Spleen (tissue), 11 donors: ENCODE results near the gene TMEM236. TPM values are rescaled to one million over a fixed set of nuclear protein-coding genes. Genes with fewer than 3 reads are reported as not detected.

Experiments
- DNase-seq: peaks from one replicate; pipeline ENCODE4 v3.0.0-alpha.2; 2020
- H3K27ac ChIP-seq, 8 donors: fragments of 200-600 bp; sonication (generic) in 7 of 8; 1 replicate in 4 of 8; 2 replicates in 4 of 8; pipeline versions ENCODE4 v1.5.0 to v1.8.0; 2016 to 2021; ENCODE audit warnings: inconsistent platforms in 4 of 8, mild to moderate bottlenecking in 4 of 8, moderate library complexity in 1 of 8
- H3K27me3 ChIP-seq, 7 donors: fragments of 200-600 bp; sonication (generic) in 6 of 7; replicated peaks in 1 of 7; 1 replicate in 4 of 7; 2 replicates in 3 of 7; pipeline versions ENCODE4 v1.5.0 to v1.8.0; 2016 to 2021; ENCODE audit warnings: inconsistent platforms in 3 of 7, mild to moderate bottlenecking in 1 of 7
- H3K36me3 ChIP-seq, 6 donors: fragments of 200-600 bp; sonication (generic) in 5 of 6; 1 replicate in 4 of 6; 2 replicates in 2 of 6; pipeline versions ENCODE4 v1.5.0 to v1.8.0; 2016 to 2021; ENCODE audit warnings: inconsistent platforms in 2 of 6
- H3K4me1 ChIP-seq, 6 donors: fragments of 200-600 bp; sonication (generic) in 5 of 6; 1 replicate in 3 of 6; 2 replicates in 3 of 6; pipeline versions ENCODE4 v1.5.0 to v1.8.0; 2016 to 2021; ENCODE audit warnings: inconsistent platforms in 3 of 6
- H3K4me3 ChIP-seq, 8 donors: fragments of 200-600 bp; sonication (generic) in 7 of 8; 1 replicate in 4 of 8; 2 replicates in 4 of 8; pipeline versions ENCODE4 v1.5.0 to v1.8.0; 2016 to 2021; ENCODE audit warnings: inconsistent platforms in 4 of 8, mild to moderate bottlenecking in 4 of 8, moderate library complexity in 2 of 8
- H3K9me3 ChIP-seq, 8 donors: fragments of 200-600 bp; sonication (generic) in 7 of 8; 1 replicate in 4 of 8; 2 replicates in 4 of 8; pipeline versions ENCODE4 v1.5.0 to v1.8.0; 2016 to 2021; ENCODE audit warnings: inconsistent platforms in 4 of 8
- POLR2A ChIP-seq, 3 donors: fragments of 450-650 bp; IDR thresholded peaks; one replicate each; pipeline ENCODE4 v1.5.1; 2017; ENCODE audit warnings: antibody characterized with exemption in 3 of 3, mild to moderate bottlenecking in 1 of 3
- POLR2AphosphoS5 ChIP-seq, 3 donors: sonication (generic); formaldehyde crosslinking; IDR thresholded peaks; one replicate each; pipeline ENCODE4 v1.5.1; 2017; ENCODE audit warnings: antibody characterized with exemption in 3 of 3
- WGBS, 5 donors: extraction: QIAGEN DNeasy Blood & Tissue Kit in 3 of 5; methylation state at CpG; one replicate each; pipeline versions ENCODE4 v1.1.5 to v1.1.7; 2013 to 2018; 5-methylcytosine and 5-hydroxymethylcytosine counted together
- intact Hi-C: fragments of 100-400 bp; cut with DNase I; formaldehyde crosslinking; loops from one replicate; pipeline ENCODE4 v1.15.0; 2023; ENCODE audit warnings: low total_unique reads
- polyA plus RNA-seq, 3 donors: library from polyadenylated mRNA; stranded (reverse); fragments of 200-250 nt; gene quantifications; one replicate each; pipeline ENCODE4 v1.2.1, GENCODE V29; 2013
- total RNA-seq, 7 donors: library from RNA; depleted of rRNA in 3 of 7; stranded (reverse); fragments of >200 nt in 3 of 7; fragmentation: NEBNext Ultra II Directional in 4 of 7; extraction: Animal tissue kit (Norgen Biotek cat#: 25700) in 4 of 7; gene quantifications; one replicate each; pipeline versions ENCODE4 v1.1.0 to v1.2.1, GENCODE V29; 2016 to 2021
- TF ChIP-seq, protein P1 (sequence below), 11 experiments: fragments of 200-600 bp in 7 of 11; fragments of 450-650 bp in 4 of 11; sonication (generic) in 4 of 11; IDR thresholded peaks in 8 of 11; conservative IDR thresholded peaks in 3 of 11; 1 replicate in 7 of 11; 2 replicates in 4 of 11; pipeline versions ENCODE4 v1.4.0 to v1.8.0; 2016 to 2021; ENCODE audit warnings: antibody characterized with exemption in 11 of 11, inconsistent platforms in 4 of 11, mild to moderate bottlenecking in 1 of 11
- donor health status: healthy with polysubstance abuse.
- donor health status: DM: no; HTN: no; CAD: no; lungs with moderate emphysema.
- donor health status: DM: no; HTN: no; CAD: no.
- donor health status: Bipolar disorder and iron deficiency.
- donor health status: healthy.
- donor health status: DM: no; HTN: no; CAD: no.
- donor health status: DM: yes; HTN: yes; CAD: no.

Gene TMEM236
- total and polyA plus RNA-seq, 10 donors: 0.09 to 1.9 (median 0.62) TPM

- H3K4me1 ChIP-seq: peaks cover 0 to 7% (median 0%) of the 10 kb centered on the region in 6 donors
- no peak for DNase-seq
- no peak overlapping the region for H3K4me3 ChIP-seq
- H3K27ac ChIP-seq: no peak overlapping the region
- no peaks in the 10 kb centered on the region for H3K27me3 ChIP-seq
- H3K36me3 ChIP-seq: no peaks in the 10 kb centered on the region
- no peaks in the 10 kb centered on the region for H3K9me3 ChIP-seq
- 79 to 95% (median 81%) methylated on average over 6 of the region's 6 CpGs for WGBS, 5 donors
- intact Hi-C loops: no loop called here
- TF ChIP-seq, protein P1, sequence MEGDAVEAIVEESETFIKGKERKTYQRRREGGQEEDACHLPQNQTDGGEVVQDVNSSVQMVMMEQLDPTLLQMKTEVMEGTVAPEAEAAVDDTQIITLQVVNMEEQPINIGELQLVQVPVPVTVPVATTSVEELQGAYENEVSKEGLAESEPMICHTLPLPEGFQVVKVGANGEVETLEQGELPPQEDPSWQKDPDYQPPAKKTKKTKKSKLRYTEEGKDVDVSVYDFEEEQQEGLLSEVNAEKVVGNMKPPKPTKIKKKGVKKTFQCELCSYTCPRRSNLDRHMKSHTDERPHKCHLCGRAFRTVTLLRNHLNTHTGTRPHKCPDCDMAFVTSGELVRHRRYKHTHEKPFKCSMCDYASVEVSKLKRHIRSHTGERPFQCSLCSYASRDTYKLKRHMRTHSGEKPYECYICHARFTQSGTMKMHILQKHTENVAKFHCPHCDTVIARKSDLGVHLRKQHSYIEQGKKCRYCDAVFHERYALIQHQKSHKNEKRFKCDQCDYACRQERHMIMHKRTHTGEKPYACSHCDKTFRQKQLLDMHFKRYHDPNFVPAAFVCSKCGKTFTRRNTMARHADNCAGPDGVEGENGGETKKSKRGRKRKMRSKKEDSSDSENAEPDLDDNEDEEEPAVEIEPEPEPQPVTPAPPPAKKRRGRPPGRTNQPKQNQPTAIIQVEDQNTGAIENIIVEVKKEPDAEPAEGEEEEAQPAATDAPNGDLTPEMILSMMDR (IDR thresholded peaks at IDR 0.05 in 8 of 11, conservative IDR thresholded peaks at IDR 0.05 in 3 of 11): no peak
- TF ChIP-seq POLR2AphosphoS5 (IDR thresholded peaks at IDR 0.05) (no peak), POLR2A (IDR thresholded peaks at IDR 0.05) (no peak)
These were observed 42.0 kb downstream of the TMEM236 start for GRCh38 chr10:17793823-17794644.

GRCh38 chr10:17795083-17795482 is 43.1 kb downstream of the TMEM236 start:
- H3K27me3 ChIP-seq: no peaks in the 10 kb centered on the region
- H3K9me3 ChIP-seq: no peaks in the 10 kb centered on the region
- TF ChIP-seq, protein P1 (IDR thresholded peaks at IDR 0.05 in 8 of 11, conservative IDR thresholded peaks at IDR 0.05 in 3 of 11): no peak
- TF ChIP-seq POLR2AphosphoS5 (IDR thresholded peaks at IDR 0.05): no peak
- no peak for TF ChIP-seq POLR2A (IDR thresholded peaks at IDR 0.05)
- no peaks in the 10 kb centered on the region for H3K36me3 ChIP-seq
- peaks cover 0 to 7% (median 0%) of the 10 kb centered on the region in 6 donors for H3K4me1 ChIP-seq
- DNase-seq: no peak
- no peak overlapping the region for H3K4me3 ChIP-seq
- 83 to 97% (median 91%) methylated on average over 4 of the region's 4 CpGs for WGBS, 5 donors
- intact Hi-C loops: no loop called here
- no peak overlapping the region for H3K27ac ChIP-seq

DNA sequence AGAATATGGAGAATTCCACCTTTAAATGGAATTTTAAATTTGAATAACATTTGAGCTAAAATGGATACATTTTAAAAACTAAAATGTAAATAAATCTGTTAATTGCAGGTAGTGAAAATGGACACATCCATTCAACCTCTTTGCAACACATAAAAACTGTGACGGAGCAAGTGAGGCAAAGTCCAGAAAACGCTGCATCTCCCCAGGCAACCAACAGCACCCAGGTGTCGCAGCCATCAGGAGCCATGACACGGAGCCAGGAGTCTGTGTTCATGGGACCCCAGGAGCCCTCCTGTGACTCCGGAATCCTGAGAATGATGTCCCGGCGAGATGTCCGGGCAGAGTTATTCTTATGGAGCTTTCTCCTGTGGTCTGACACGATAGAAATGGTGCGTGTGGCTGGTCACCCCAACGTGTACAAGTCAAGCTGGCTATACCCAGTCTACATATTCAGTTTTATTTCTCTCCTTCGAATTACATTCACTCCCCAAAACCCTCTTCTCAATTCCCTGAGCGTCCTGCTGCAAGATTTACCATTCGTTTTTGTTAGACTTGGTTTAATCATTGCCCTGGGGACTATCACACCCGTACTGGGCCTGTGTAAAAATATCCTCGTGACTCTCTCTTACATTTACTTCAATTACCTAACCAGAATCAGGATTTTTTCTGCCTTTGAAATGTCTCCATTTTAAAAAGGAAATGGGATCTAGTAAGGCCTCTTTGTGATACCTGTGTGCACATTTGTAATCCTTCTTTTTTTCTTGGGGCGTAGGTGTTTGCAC is 44.0 kb downstream of the TMEM236 start:
- Histone ChIP-seq H3K27me3 (no peaks in the 10 kb centered on the region), H3K9me3 (no peaks in the 10 kb centered on the region), H3K4me3 (no peak overlapping the region), H3K27ac (no peak overlapping the region), H3K36me3 (no peaks in the 10 kb centered on the region), H3K4me1 (peaks cover 0 to 7% (median 0%) of the 10 kb centered on the region in 6 donors)
- no peak for TF ChIP-seq POLR2AphosphoS5 (IDR thresholded peaks at IDR 0.05)
- TF ChIP-seq, protein P1 (IDR thresholded peaks at IDR 0.05 in 8 of 11, conservative IDR thresholded peaks at IDR 0.05 in 3 of 11): no peak
- no peak for TF ChIP-seq POLR2A (IDR thresholded peaks at IDR 0.05)
- no peak for DNase-seq
- 82 to 94% (median 87%) methylated on average over 17 of the region's 17 CpGs for WGBS, 5 donors
- intact Hi-C loops: no loop called here

- peaks cover 0 to 11% (median 0%) of the 10 kb centered on the region in 6 donors for H3K4me1 ChIP-seq
- H3K36me3 ChIP-seq: no peaks in the 10 kb centered on the region
- no peaks in the 10 kb centered on the region for H3K27me3 ChIP-seq
- no peak for DNase-seq
- H3K27ac ChIP-seq: no peak overlapping the region
- H3K4me3 ChIP-seq: no peak overlapping the region
- WGBS, 5 donors: 77 to 97% (median 88%) methylated on average over 3 of the region's 3 CpGs
- peaks cover 0 to 6% (median 0%) of the 10 kb centered on the region in 8 donors for H3K9me3 ChIP-seq
- intact Hi-C loops: no loop called here
- TF ChIP-seq POLR2A (IDR thresholded peaks at IDR 0.05): no peak
- TF ChIP-seq POLR2AphosphoS5 (IDR thresholded peaks at IDR 0.05): no peak
- TF ChIP-seq, protein P1 (IDR thresholded peaks at IDR 0.05 in 8 of 11, conservative IDR thresholded peaks at IDR 0.05 in 3 of 11): no peak
These were observed 49.5 kb downstream of the TMEM236 start for GRCh38 chr10:17801507-17801906.
